ENCODE measurements around the gene RBM19.
A peak's percentile ranks its signal among the peaks of the same experiment; 100 is the strongest.

Gene RBM19

GRCh38 chr12:113914806-113915205 is 51.3 kb downstream of the RBM19 start:
- Histone ChIP-seq H3K36me3 (peaks cover 19% of the 10 kb centered on the region), H3K27me3 (no peaks in the 10 kb centered on the region)
- TF ChIP-seq, protein P1, sequence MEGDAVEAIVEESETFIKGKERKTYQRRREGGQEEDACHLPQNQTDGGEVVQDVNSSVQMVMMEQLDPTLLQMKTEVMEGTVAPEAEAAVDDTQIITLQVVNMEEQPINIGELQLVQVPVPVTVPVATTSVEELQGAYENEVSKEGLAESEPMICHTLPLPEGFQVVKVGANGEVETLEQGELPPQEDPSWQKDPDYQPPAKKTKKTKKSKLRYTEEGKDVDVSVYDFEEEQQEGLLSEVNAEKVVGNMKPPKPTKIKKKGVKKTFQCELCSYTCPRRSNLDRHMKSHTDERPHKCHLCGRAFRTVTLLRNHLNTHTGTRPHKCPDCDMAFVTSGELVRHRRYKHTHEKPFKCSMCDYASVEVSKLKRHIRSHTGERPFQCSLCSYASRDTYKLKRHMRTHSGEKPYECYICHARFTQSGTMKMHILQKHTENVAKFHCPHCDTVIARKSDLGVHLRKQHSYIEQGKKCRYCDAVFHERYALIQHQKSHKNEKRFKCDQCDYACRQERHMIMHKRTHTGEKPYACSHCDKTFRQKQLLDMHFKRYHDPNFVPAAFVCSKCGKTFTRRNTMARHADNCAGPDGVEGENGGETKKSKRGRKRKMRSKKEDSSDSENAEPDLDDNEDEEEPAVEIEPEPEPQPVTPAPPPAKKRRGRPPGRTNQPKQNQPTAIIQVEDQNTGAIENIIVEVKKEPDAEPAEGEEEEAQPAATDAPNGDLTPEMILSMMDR (IDR thresholded peaks at IDR 0.05) = no peak

DNA sequence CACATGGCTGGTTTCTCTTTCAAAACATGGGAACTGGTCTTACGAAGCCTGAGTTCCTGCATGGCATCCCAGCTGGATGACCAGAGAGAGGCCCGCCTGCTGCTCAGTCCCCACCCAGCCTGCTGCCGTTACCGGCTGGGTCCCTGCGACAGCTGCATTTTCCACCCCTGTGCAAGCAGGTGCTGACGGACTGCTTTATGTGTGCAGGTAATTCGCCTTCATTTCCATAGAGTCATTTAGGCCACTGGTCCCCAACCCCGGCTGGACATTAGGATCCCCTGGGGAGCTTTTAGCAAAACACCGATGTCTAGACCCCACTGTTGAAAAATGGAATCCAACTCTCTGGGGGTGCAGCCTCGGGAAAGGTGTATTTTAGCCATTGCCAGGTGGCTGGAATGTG is 51.9 kb downstream of the RBM19 start:
- TF ChIP-seq, protein P1 (IDR thresholded peaks at IDR 0.05) = no peak

More at GRCh38 chr12:113914806-113915205, 51.3 kb downstream of the RBM19 start:
- Histone ChIP-seq H3K27ac (no peak overlapping the region), H3K4me1 (ENCODE audit: control insufficient read depth in 1 of 2, insufficient read depth in 1 of 2, low read depth in 1 of 2, low read length in 1 of 2) (peaks cover 0 to 3% of the 10 kb centered on the region in 2 experiments), H3K4me3 (ENCODE audit: low read depth in 1 of 2, low read length in 1 of 2) (no peak overlapping the region), H3K9me3 (no peaks in the 10 kb centered on the region)

DNA sequence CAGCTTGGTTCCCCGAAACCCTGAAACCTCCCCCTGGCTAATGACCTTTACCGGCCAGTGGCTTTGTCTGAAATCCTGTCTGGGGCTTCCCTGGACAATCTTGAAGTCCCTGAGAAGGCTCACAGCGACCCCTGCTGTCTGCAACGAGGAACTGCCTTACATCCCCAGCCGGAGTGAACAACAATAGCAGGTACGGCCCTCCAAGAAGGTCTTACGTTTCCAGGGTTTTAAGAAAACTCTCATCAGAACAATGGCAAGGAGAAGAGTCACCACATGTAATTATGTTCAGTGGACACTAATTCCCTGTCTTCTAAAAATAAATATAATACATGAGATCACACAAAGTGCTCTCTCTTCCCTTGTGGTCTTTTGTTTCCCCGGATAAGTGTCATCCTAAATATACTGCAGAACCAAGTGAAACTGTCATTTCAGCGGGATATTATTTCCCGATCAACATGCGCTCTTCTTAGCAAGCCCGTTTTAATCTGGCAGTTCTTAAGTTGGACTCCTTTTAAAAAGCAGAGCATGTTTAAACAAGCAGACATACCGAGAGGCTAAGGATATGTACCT is 53.3 kb downstream of the RBM19 start:
- Histone ChIP-seq H3K36me3 (peaks cover 19% of the 10 kb centered on the region), H3K27me3 (no peaks in the 10 kb centered on the region), H3K9me3 (no peaks in the 10 kb centered on the region), H3K4me3 (ENCODE audit: low read depth in 1 of 2, low read length in 1 of 2) (no peak overlapping the region), H3K27ac (no peak overlapping the region), H3K4me1 (ENCODE audit: control insufficient read depth in 1 of 2, insufficient read depth in 1 of 2, low read depth in 1 of 2, low read length in 1 of 2) (peaks cover 0 to 3% of the 10 kb centered on the region in 2 experiments)
- TF ChIP-seq, protein P1 (IDR thresholded peaks at IDR 0.05) = peak; percentile 78

More for the DNA sequence above, 51.9 kb downstream of the RBM19 start:
- peaks cover 19% of the 10 kb centered on the region for H3K36me3 ChIP-seq
- peaks cover 0 to 3% of the 10 kb centered on the region in 2 experiments for H3K4me1 ChIP-seq (ENCODE audit: control insufficient read depth in 1 of 2, insufficient read depth in 1 of 2, low read depth in 1 of 2, low read length in 1 of 2)
- no peak overlapping the region for H3K4me3 ChIP-seq (ENCODE audit: low read depth in 1 of 2, low read length in 1 of 2)
- H3K27me3 ChIP-seq = no peaks in the 10 kb centered on the region
- H3K9me3 ChIP-seq = no peaks in the 10 kb centered on the region
- H3K27ac ChIP-seq = no peak overlapping the region

DNA sequence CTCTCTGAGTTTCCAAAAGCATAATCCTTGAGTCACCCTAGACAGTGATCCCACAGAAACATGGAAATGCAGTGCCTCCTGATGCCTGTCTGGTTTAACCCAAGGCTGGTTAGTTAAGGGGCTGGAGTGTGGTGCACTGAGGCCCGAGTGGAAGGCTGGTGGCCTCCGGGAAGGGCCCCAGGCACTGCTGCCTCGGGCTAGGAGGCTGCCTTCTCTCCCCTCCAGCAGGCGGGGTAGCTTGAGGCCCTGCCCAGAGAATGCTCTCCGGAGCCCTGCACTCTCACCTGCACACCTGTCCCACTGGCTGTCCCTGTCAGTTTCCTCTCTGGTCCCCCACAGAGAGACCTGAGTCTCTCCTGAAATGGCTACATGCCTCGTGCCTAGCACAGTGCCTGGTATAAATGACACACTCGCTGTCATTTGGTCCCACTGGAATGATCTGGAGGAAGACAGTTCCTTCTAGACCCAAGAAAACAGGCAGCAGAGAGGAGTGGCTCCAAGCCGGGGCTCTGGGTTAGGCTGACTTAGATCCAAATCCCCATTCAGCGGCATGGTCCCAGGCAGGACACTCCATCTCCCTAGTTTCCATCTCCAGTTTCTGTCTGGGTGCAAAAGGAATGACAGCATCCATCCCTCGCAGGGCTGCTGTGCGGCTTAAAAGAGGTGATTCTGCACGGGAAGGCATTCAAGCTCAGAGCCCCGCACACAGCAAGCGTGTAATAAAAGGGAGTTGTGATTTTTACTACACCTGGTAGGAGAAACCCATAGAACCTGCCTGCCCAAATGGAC is 54.0 kb downstream of the RBM19 start:
- Histone ChIP-seq H3K36me3 (peaks cover 19% of the 10 kb centered on the region), H3K4me3 (ENCODE audit: low read depth in 1 of 2, low read length in 1 of 2) (no peak overlapping the region), H3K9me3 (no peaks in the 10 kb centered on the region), H3K27ac (no peak overlapping the region), H3K27me3 (no peaks in the 10 kb centered on the region), H3K4me1 (ENCODE audit: control insufficient read depth in 1 of 2, insufficient read depth in 1 of 2, low read depth in 1 of 2, low read length in 1 of 2) (peaks cover 0 to 3% of the 10 kb centered on the region in 2 experiments)
- TF ChIP-seq, protein P1 (IDR thresholded peaks at IDR 0.05) = no peak

DNA sequence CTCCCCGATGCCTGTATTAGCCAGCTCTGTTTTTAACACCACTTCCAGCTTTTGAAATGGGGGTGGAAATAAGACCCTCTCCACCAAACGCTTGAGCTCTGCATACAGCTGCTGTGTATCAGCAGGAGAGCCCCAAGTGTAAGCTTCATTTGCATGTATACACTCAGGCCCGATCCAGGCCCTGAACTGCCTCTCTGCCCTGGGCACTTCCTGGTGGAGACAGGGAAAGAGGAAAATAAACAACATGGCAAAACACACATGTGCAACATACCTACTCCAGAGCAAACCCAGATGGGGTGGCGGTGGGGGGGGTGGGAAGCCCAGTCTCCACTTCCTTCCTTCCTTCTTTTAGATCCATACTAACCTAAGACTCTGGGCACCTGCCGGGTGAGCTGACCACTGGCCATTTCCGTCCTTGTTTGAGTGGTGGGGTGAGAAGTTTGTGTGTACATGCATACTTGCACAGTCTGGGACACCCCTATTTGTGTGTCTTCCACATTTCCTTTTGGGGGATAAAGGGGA is 55.3 kb downstream of the RBM19 start:
- TF ChIP-seq, protein P1 (IDR thresholded peaks at IDR 0.05) = no peak
- H3K9me3 ChIP-seq = no peaks in the 10 kb centered on the region
- no peaks in the 10 kb centered on the region for H3K27me3 ChIP-seq
- H3K4me1 ChIP-seq (ENCODE audit: control insufficient read depth in 1 of 2, insufficient read depth in 1 of 2, low read depth in 1 of 2, low read length in 1 of 2) = peaks cover 0 to 3% of the 10 kb centered on the region in 2 experiments
- peaks cover 29% of the 10 kb centered on the region for H3K36me3 ChIP-seq
- H3K27ac ChIP-seq = no peak overlapping the region
- no peak overlapping the region for H3K4me3 ChIP-seq (ENCODE audit: low read depth in 1 of 2, low read length in 1 of 2)

Measured in neutrophil (primary cell).